ENCODE results near the gene ZCCHC7. TPM values are rescaled to one million over a fixed set of nuclear protein-coding genes. Genes with fewer than 3 reads are reported as not detected.

The ZCCHC7 gene
- total and polyA plus RNA-seq, 2 experiments from 2014 or later, result 29.8 to 38.8 TPM

DNA sequence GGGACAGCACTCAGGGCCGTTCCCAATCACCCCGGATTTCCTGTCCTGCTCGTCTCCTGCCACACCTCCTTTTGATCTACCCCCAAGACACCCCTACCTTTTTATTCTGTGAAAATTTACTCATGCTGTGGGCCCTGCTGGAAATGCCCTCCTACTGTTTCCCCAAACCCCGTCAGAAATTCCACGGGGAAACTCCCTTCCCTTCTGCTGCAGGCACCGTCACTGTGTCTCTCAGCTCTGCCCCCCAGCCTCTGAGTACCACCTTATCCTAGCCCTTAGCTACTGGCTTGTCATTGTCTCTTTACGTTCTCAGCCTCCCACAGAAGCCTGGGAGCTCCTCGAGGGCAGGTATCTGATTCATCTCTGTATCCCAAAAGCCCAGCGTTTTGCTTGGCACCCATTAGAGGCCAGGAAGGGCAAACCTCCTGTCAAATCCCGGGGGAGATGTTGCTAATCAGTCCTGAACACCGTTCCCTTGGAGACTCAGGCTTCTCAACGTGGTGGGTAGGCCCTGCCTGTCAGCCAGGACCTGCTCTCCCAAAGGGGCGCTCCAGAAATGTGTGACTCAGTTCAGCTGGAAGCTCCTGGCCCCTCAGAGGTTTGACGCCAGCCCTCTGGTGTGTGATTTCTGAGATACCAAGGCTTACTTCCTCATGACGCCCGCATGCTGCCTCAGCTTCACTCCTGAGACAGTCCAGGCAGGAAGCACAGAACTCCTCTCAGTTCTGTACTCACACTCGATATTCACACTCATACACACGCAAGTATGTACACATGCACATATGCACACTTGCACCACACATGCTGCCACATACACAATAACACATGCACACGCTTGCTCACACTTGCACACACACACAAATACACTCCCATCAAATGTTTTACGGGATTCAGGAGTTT lies 251.4 kb downstream of the ZCCHC7 start:
- TF ChIP-seq POLR2AphosphoS5 (IDR thresholded peaks at IDR 0.05; ENCODE audit: low read depth), result no peak
- TF ChIP-seq EZH2phosphoT487 (IDR thresholded peaks at IDR 0.05; ENCODE audit: unreplicated experiment), result no peak
- TF ChIP-seq ZNF331 (CRISPR knock-in tag; IDR thresholded peaks at IDR 0.05; ENCODE audit: low read depth), result no peak
- no peak for TF ChIP-seq EZH2 (IDR thresholded peaks at IDR 0.05; ENCODE audit: low read depth, unreplicated experiment)
- TF ChIP-seq, protein P1, sequence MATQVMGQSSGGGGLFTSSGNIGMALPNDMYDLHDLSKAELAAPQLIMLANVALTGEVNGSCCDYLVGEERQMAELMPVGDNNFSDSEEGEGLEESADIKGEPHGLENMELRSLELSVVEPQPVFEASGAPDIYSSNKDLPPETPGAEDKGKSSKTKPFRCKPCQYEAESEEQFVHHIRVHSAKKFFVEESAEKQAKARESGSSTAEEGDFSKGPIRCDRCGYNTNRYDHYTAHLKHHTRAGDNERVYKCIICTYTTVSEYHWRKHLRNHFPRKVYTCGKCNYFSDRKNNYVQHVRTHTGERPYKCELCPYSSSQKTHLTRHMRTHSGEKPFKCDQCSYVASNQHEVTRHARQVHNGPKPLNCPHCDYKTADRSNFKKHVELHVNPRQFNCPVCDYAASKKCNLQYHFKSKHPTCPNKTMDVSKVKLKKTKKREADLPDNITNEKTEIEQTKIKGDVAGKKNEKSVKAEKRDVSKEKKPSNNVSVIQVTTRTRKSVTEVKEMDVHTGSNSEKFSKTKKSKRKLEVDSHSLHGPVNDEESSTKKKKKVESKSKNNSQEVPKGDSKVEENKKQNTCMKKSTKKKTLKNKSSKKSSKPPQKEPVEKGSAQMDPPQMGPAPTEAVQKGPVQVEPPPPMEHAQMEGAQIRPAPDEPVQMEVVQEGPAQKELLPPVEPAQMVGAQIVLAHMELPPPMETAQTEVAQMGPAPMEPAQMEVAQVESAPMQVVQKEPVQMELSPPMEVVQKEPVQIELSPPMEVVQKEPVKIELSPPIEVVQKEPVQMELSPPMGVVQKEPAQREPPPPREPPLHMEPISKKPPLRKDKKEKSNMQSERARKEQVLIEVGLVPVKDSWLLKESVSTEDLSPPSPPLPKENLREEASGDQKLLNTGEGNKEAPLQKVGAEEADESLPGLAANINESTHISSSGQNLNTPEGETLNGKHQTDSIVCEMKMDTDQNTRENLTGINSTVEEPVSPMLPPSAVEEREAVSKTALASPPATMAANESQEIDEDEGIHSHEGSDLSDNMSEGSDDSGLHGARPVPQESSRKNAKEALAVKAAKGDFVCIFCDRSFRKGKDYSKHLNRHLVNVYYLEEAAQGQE (IDR thresholded peaks at IDR 0.05; ENCODE audit: unreplicated experiment), result no peak
- TF ChIP-seq JUNB (IDR thresholded peaks at IDR 0.05; ENCODE audit: unreplicated experiment), result no peak
- no peak for TF ChIP-seq CREB1 (CRISPR knock-in tag; IDR thresholded peaks at IDR 0.05; ENCODE audit: low read depth)
- TF ChIP-seq, protein P2, sequence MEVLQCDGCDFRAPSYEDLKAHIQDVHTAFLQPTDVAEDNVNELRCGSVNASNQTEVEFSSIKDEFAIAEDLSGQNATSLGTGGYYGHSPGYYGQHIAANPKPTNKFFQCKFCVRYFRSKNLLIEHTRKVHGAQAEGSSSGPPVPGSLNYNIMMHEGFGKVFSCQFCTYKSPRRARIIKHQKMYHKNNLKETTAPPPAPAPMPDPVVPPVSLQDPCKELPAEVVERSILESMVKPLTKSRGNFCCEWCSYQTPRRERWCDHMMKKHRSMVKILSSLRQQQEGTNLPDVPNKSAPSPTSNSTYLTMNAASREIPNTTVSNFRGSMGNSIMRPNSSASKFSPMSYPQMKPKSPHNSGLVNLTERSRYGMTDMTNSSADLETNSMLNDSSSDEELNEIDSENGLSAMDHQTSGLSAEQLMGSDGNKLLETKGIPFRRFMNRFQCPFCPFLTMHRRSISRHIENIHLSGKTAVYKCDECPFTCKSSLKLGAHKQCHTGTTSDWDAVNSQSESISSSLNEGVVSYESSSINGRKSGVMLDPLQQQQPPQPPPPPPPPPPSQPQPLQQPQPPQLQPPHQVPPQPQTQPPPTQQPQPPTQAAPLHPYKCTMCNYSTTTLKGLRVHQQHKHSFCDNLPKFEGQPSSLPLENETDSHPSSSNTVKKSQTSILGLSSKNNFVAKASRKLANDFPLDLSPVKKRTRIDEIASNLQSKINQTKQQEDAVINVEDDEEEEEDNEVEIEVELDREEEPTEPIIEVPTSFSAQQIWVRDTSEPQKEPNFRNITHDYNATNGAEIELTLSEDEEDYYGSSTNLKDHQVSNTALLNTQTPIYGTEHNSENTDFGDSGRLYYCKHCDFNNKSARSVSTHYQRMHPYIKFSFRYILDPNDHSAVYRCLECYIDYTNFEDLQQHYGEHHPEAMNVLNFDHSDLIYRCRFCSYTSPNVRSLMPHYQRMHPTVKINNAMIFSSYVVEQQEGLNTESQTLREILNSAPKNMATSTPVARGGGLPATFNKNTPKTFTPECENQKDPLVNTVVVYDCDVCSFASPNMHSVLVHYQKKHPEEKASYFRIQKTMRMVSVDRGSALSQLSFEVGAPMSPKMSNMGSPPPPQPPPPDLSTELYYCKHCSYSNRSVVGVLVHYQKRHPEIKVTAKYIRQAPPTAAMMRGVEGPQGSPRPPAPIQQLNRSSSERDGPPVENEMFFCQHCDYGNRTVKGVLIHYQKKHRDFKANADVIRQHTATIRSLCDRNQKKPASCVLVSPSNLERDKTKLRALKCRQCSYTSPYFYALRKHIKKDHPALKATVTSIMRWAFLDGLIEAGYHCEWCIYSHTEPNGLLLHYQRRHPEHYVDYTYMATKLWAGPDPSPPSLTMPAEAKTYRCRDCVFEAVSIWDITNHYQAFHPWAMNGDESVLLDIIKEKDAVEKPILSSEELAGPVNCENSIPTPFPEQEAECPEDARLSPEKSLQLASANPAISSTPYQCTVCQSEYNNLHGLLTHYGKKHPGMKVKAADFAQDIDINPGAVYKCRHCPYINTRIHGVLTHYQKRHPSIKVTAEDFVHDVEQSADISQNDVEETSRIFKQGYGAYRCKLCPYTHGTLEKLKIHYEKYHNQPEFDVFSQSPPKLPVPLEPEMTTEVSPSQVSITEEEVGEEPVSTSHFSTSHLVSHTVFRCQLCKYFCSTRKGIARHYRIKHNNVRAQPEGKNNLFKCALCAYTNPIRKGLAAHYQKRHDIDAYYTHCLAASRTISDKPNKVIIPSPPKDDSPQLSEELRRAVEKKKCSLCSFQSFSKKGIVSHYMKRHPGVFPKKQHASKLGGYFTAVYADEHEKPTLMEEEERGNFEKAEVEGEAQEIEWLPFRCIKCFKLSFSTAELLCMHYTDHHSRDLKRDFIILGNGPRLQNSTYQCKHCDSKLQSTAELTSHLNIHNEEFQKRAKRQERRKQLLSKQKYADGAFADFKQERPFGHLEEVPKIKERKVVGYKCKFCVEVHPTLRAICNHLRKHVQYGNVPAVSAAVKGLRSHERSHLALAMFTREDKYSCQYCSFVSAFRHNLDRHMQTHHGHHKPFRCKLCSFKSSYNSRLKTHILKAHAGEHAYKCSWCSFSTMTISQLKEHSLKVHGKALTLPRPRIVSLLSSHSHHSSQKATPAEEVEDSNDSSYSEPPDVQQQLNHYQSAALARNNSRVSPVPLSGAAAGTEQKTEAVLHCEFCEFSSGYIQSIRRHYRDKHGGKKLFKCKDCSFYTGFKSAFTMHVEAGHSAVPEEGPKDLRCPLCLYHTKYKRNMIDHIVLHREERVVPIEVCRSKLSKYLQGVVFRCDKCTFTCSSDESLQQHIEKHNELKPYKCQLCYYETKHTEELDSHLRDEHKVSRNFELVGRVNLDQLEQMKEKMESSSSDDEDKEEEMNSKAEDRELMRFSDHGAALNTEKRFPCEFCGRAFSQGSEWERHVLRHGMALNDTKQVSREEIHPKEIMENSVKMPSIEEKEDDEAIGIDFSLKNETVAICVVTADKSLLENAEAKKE (CRISPR knock-in tag; IDR thresholded peaks at IDR 0.05), result no peak
- TF ChIP-seq, protein P3, sequence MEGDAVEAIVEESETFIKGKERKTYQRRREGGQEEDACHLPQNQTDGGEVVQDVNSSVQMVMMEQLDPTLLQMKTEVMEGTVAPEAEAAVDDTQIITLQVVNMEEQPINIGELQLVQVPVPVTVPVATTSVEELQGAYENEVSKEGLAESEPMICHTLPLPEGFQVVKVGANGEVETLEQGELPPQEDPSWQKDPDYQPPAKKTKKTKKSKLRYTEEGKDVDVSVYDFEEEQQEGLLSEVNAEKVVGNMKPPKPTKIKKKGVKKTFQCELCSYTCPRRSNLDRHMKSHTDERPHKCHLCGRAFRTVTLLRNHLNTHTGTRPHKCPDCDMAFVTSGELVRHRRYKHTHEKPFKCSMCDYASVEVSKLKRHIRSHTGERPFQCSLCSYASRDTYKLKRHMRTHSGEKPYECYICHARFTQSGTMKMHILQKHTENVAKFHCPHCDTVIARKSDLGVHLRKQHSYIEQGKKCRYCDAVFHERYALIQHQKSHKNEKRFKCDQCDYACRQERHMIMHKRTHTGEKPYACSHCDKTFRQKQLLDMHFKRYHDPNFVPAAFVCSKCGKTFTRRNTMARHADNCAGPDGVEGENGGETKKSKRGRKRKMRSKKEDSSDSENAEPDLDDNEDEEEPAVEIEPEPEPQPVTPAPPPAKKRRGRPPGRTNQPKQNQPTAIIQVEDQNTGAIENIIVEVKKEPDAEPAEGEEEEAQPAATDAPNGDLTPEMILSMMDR (conservative IDR thresholded peaks at IDR 0.05; ENCODE audit: low read depth in 2 of 2), result no peak
- TF ChIP-seq NANOG (IDR thresholded peaks at IDR 0.05; ENCODE audit: borderline replicate concordance), result no peak
- Histone ChIP-seq H3K36me3 (ENCODE audit: insufficient read depth) (no peaks in the 10 kb centered on the region), H3K9me2 (ENCODE audit: insufficient read depth) (no peaks in the 10 kb centered on the region), H3K27me3 (ENCODE audit: insufficient read depth) (no peaks in the 10 kb centered on the region), H2AFZ (no peak overlapping the region), H3K4me2 (no peak overlapping the region), H3F3A (replicated peaks; ENCODE audit: low read depth) (no peaks in the 10 kb centered on the region), H3K79me2 (replicated peaks; ENCODE audit: insufficient read depth) (no peaks in the 10 kb centered on the region), H3K4me3 (no peak overlapping the region), H3K27ac (ENCODE audit: low read depth) (no peak overlapping the region), H4K20me1 (replicated peaks; ENCODE audit: insufficient read depth) (no peaks in the 10 kb centered on the region), H3K4me1 (ENCODE audit: insufficient read depth) (no peaks in the 10 kb centered on the region)
- Mint-ChIP-seq H3K9me3 (no peaks in the 10 kb centered on the region; the same call in 2 of the 3 replicates), H3K4me3 (no peak overlapping the region), H3K27ac (no peak overlapping the region), H3K4me1 (peaks cover 7% of the 10 kb centered on the region; the same call in 2 of the 3 replicates), H3K36me3 (ENCODE audit: low read depth) (no peaks in the 10 kb centered on the region), H3K27me3 (ENCODE audit: insufficient read depth, low read depth, poor library complexity) (peaks cover 3% of the 10 kb centered on the region)
- DNase-seq (ENCODE audit: low spot score) (no peak), ATAC-seq (peak; percentile 50)
